IPS-20b (cell line): ENCODE measurements around the gene PLEKHG3.

ENCODE experiments used
- H3K27ac ChIP-seq: one replicate; pipeline ENCODE4 v1.5.1; 2013; ENCODE audit warnings: low read length
- H3K27me3 ChIP-seq: 2 replicates; pipeline ENCODE4 v1.6.1; 2013; ENCODE audit warnings: mild to moderate bottlenecking, low read length, inconsistent platforms; ENCODE audit not compliant: insufficient read depth
- H3K36me3 ChIP-seq: 2 replicates; pipeline ENCODE4 v1.6.1; 2013; ENCODE audit warnings: low read depth, mild to moderate bottlenecking, inconsistent platforms, low read length, moderate library complexity; ENCODE audit not compliant: insufficient read depth
- H3K4me1 ChIP-seq: 2 replicates; pipeline ENCODE4 v1.6.1; 2013; ENCODE audit warnings: mild to moderate bottlenecking, control low read depth, inconsistent platforms, low read length, moderate library complexity; ENCODE audit not compliant: insufficient read depth
- H3K4me3 ChIP-seq: 2 replicates; pipeline ENCODE4 v1.5.1; 2013; ENCODE audit warnings: mild to moderate bottlenecking, low read length, inconsistent platforms
- H3K9ac ChIP-seq: 2 replicates; pipeline ENCODE4 v1.6.1; 2013; ENCODE audit warnings: low read depth, mild to moderate bottlenecking, inconsistent platforms, low read length, moderate library complexity
- H3K9me3 ChIP-seq: 2 replicates; pipeline ENCODE4 v1.6.1; 2013; ENCODE audit warnings: mild to moderate bottlenecking, low read depth, low read length, inconsistent platforms; ENCODE audit not compliant: insufficient read depth

PLEKHG3 gene

GRCh38 chr14:64754685-64755084, 50.5 kb downstream of the PLEKHG3 start:
- Histone ChIP-seq H3K27me3 (no peaks in the 10 kb centered on the region; the same call in 1 of the 2 replicates), H3K4me1 (peaks cover 13% of the 10 kb centered on the region), H3K27ac (no peak overlapping the region)

GRCh38 chr14:64755781-64756221, 51.6 kb downstream of the PLEKHG3 start:
- Histone ChIP-seq H3K4me3 (no peak overlapping the region), H3K9me3 (no peaks in the 10 kb centered on the region), H3K27ac (no peak overlapping the region), H3K27me3 (no peaks in the 10 kb centered on the region; the same call in 1 of the 2 replicates), H3K36me3 (no peaks in the 10 kb centered on the region), H3K9ac (no peak overlapping the region), H3K4me1 (peaks cover 13% of the 10 kb centered on the region)

More at GRCh38 chr14:64754685-64755084, 50.5 kb downstream of the PLEKHG3 start:
- Histone ChIP-seq H3K4me3 (no peak overlapping the region), H3K36me3 (peaks cover 3% of the 10 kb centered on the region), H3K9ac (no peak overlapping the region), H3K9me3 (no peaks in the 10 kb centered on the region)

GRCh38 chr14:64756712-64757111, 52.5 kb downstream of the PLEKHG3 start:
- Histone ChIP-seq H3K4me1 (peaks cover 13% of the 10 kb centered on the region), H3K4me3 (no peak overlapping the region), H3K9ac (no peak overlapping the region), H3K36me3 (no peaks in the 10 kb centered on the region), H3K27me3 (no peaks in the 10 kb centered on the region; the same call in 1 of the 2 replicates), H3K9me3 (no peaks in the 10 kb centered on the region), H3K27ac (no peak overlapping the region)

- Histone ChIP-seq H3K36me3 (no peaks in the 10 kb centered on the region), H3K9me3 (no peaks in the 10 kb centered on the region), H3K4me1 (peaks cover 13% of the 10 kb centered on the region), H3K9ac (no peak overlapping the region), H3K27me3 (no peaks in the 10 kb centered on the region; the same call in 1 of the 2 replicates), H3K27ac (no peak overlapping the region), H3K4me3 (no peak overlapping the region)
Measured at GRCh38 chr14:64757601-64758000, 53.4 kb downstream of the PLEKHG3 start.

- Histone ChIP-seq H3K27ac (no peak overlapping the region), H3K9me3 (no peaks in the 10 kb centered on the region), H3K9ac (no peak overlapping the region), H3K27me3 (no peaks in the 10 kb centered on the region; the same call in 1 of the 2 replicates), H3K4me3 (no peak overlapping the region), H3K4me1 (peaks cover 13% of the 10 kb centered on the region), H3K36me3 (no peaks in the 10 kb centered on the region)
Measured at GRCh38 chr14:64758025-64758521, 53.8 kb downstream of the PLEKHG3 start.

GRCh38 chr14:64758691-64759554, 54.7 kb downstream of the PLEKHG3 start:
- no peak overlapping the region for H3K9ac ChIP-seq
- H3K36me3 ChIP-seq: no peaks in the 10 kb centered on the region
- no peak overlapping the region for H3K4me3 ChIP-seq
- H3K4me1 ChIP-seq: peaks cover 13% of the 10 kb centered on the region
- no peaks in the 10 kb centered on the region for H3K9me3 ChIP-seq
- no peak overlapping the region for H3K27ac ChIP-seq
- peaks cover 7% of the 10 kb centered on the region; the same call in 1 of the 2 replicates for H3K27me3 ChIP-seq

- H3K27ac ChIP-seq: no peak overlapping the region
- H3K36me3 ChIP-seq: no peaks in the 10 kb centered on the region
- H3K27me3 ChIP-seq: peaks cover 13% of the 10 kb centered on the region; the same call in 1 of the 2 replicates
- H3K4me1 ChIP-seq: peaks cover 17% of the 10 kb centered on the region
- H3K9ac ChIP-seq: no peak overlapping the region
- no peak overlapping the region for H3K4me3 ChIP-seq
- no peaks in the 10 kb centered on the region for H3K9me3 ChIP-seq
Measured at GRCh38 chr14:64759555-64759938, 55.3 kb downstream of the PLEKHG3 start.

GRCh38 chr14:64760146-64760755, 56.0 kb downstream of the PLEKHG3 start:
- Histone ChIP-seq H3K4me1 (peaks cover 17% of the 10 kb centered on the region), H3K9ac (no peak overlapping the region), H3K36me3 (no peaks in the 10 kb centered on the region), H3K4me3 (no peak overlapping the region), H3K27ac (no peak overlapping the region), H3K27me3 (peaks cover 14% of the 10 kb centered on the region; the same call in 1 of the 2 replicates), H3K9me3 (no peaks in the 10 kb centered on the region)

- Histone ChIP-seq H3K36me3 (no peaks in the 10 kb centered on the region), H3K4me3 (no peak overlapping the region), H3K4me1 (peaks cover 17% of the 10 kb centered on the region), H3K9ac (no peak overlapping the region), H3K27ac (no peak overlapping the region), H3K27me3 (peaks cover 14% of the 10 kb centered on the region; the same call in 1 of the 2 replicates), H3K9me3 (no peaks in the 10 kb centered on the region)
Measured at GRCh38 chr14:64760916-64761315, 56.7 kb downstream of the PLEKHG3 start.

GRCh38 chr14:64761441-64762043, 57.3 kb downstream of the PLEKHG3 start:
- peaks cover 14% of the 10 kb centered on the region; the same call in 1 of the 2 replicates for H3K27me3 ChIP-seq
- no peak overlapping the region for H3K9ac ChIP-seq
- H3K4me3 ChIP-seq: no peak overlapping the region
- no peaks in the 10 kb centered on the region for H3K9me3 ChIP-seq
- H3K27ac ChIP-seq: no peak overlapping the region
- H3K4me1 ChIP-seq: peaks cover 17% of the 10 kb centered on the region
- no peaks in the 10 kb centered on the region for H3K36me3 ChIP-seq
